Ectodermal cell (in vitro differentiated cells): Measurements from ENCODE around the gene ZNF629.

Source experiments
- H3K27ac ChIP-seq: 2 replicates; pipeline ENCODE4 v1.7.0; 2013; ENCODE audit warnings: mild to moderate bottlenecking, low read depth, low read length; ENCODE audit not compliant: insufficient read depth, poor library complexity, severe bottlenecking
- H3K27me3 ChIP-seq: 2 replicates; pipeline ENCODE4 v1.7.0; 2013; ENCODE audit warnings: mild to moderate bottlenecking, low read length; ENCODE audit not compliant: insufficient read depth, control insufficient read depth, poor library complexity, severe bottlenecking
- H3K36me3 ChIP-seq: one replicate; pipeline ENCODE4 v1.7.0; 2013; ENCODE audit warnings: low read length; ENCODE audit not compliant: control insufficient read depth, insufficient read depth
- H3K4me1 ChIP-seq: one replicate; pipeline ENCODE4 v1.7.0; 2013; ENCODE audit warnings: low read length; ENCODE audit not compliant: control insufficient read depth, insufficient read depth
- H3K4me3 ChIP-seq: 2 replicates; pipeline ENCODE4 v1.7.0; 2013; ENCODE audit warnings: low read depth, low read length, control low read depth; ENCODE audit not compliant: insufficient read depth
- H3K9me3 ChIP-seq: 2 replicates; pipeline ENCODE4 v1.7.0; 2013; ENCODE audit warnings: mild to moderate bottlenecking, low read length, moderate library complexity; ENCODE audit not compliant: control insufficient read depth
- WGBS, 2 experiments: methylation state at CpG; one replicate each; pipeline ENCODE4 v1.1.7; 2013; ENCODE audit warnings: missing lambda C conversion rate in 2 of 2; 5-methylcytosine and 5-hydroxymethylcytosine counted together

Gene ZNF629

DNA sequence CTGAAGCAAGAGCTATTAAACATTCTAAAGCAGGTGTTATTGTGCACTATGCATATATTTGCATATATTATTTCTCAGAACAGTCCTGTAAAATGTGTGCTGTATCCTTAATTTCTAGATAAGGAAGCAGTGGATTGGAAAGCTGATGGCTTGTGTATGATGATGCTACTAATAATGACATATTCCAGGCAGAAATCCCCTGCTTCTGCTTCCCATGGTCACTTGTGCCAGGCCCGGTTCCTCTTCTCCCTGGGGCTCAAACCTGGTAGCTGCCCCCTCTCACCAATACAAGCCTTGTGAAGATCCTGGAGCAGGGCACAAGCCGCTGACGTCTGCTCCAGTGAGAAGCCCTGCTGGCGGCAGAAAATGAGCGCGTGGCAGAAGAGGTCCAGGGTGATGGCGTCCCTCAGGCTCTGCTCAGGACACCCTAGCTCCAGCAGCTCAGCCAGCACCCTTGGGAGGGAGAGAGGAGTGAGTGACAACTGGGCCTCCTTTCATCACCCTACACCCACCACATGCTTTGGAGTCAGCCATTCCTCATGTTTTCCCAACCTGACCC is 26.9 kb downstream of the ZNF629 start:
- H3K9me3 ChIP-seq = no peaks in the 10 kb centered on the region
- H3K27ac ChIP-seq = no peak overlapping the region
- no peak overlapping the region for H3K4me3 ChIP-seq
- WGBS, 2 experiments = 93 to 95% methylated on average over 7 of the region's 7 CpGs
- peaks cover 20% of the 10 kb centered on the region for H3K36me3 ChIP-seq
- no peaks in the 10 kb centered on the region for H3K27me3 ChIP-seq
- H3K4me1 ChIP-seq = peaks cover 9% of the 10 kb centered on the region

DNA sequence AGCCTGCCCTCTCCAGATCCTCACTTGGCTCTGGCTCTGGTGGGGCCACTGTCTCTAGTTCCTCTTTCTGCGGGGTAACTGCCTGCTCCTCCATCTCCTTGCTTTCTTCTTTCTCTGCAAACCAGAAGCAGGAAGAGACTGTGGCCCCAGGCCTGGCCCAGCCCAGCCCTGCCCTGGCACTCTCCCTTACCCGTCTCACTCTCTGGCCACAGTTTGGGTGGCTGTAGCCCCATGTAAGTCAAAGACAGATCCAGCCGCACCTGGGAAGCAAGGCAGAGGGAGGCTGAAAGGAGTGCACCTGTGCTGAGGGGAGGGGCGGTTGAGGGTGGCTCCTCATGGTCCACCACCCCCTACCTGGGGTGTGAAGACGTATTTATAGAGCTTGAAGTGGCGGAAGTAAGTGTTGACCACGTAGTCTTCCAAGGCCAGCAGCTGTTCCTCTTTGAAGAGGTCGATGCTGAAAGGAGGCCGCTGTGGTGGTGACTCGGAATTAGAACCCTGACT is 28.0 kb downstream of the ZNF629 start:
- H3K27me3 ChIP-seq = no peaks in the 10 kb centered on the region
- H3K4me1 ChIP-seq = peaks cover 9% of the 10 kb centered on the region
- no peak overlapping the region for H3K27ac ChIP-seq
- peaks cover 9% of the 10 kb centered on the region for H3K36me3 ChIP-seq
- H3K9me3 ChIP-seq = no peaks in the 10 kb centered on the region
- WGBS, 2 experiments = 94 to 95% methylated on average over 10 of the region's 10 CpGs
- H3K4me3 ChIP-seq = no peak overlapping the region

DNA sequence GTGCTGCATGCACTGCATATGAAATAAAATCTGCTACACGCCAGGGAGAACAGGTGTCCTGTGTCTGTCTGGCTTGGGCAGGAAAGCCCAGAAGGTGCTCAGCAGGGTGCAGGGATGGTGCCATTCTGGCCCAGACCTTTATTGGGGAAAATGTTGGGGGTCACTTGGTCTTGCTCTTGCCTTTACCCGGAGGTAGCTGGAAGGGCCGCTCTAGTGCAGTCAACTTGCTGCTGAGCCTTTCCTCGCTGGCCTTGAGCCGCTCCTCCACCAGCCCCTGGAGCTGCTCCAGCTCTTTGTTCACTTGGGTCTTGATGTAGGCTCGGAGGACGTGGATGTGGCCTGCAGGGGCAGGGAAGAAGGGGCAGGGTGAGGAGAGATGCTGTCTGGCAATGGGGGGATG is 29.7 kb downstream of the ZNF629 start:
- Histone ChIP-seq H3K4me3 (no peak overlapping the region), H3K27ac (no peak overlapping the region), H3K36me3 (peaks cover 18% of the 10 kb centered on the region), H3K9me3 (no peaks in the 10 kb centered on the region), H3K27me3 (no peaks in the 10 kb centered on the region), H3K4me1 (no peaks in the 10 kb centered on the region)
- WGBS, 2 experiments = 92 to 94% methylated on average over 7 of the region's 7 CpGs

DNA sequence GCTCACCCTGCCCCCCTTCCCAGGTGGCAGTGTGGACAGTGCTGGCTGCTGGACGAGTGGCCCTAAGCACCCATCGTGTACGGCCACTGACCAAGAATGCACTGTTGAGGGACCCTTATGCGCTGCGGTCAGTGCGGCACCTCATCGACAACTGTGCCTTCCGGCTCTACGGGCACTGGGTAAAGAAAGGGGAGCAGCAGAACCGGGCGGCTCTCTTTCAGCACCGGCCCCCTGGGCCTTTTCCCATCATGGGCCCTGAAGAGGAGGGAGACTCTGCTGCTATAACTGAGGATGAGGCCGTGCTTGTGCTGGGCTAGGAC is 30.3 kb downstream of the ZNF629 start:
- Histone ChIP-seq H3K36me3 (peaks cover 18% of the 10 kb centered on the region), H3K27ac (no peak overlapping the region), H3K4me1 (no peaks in the 10 kb centered on the region), H3K27me3 (no peaks in the 10 kb centered on the region), H3K9me3 (no peaks in the 10 kb centered on the region), H3K4me3 (no peak overlapping the region)
- WGBS, 2 experiments = 96% methylated on average over 13 of the region's 13 CpGs

DNA sequence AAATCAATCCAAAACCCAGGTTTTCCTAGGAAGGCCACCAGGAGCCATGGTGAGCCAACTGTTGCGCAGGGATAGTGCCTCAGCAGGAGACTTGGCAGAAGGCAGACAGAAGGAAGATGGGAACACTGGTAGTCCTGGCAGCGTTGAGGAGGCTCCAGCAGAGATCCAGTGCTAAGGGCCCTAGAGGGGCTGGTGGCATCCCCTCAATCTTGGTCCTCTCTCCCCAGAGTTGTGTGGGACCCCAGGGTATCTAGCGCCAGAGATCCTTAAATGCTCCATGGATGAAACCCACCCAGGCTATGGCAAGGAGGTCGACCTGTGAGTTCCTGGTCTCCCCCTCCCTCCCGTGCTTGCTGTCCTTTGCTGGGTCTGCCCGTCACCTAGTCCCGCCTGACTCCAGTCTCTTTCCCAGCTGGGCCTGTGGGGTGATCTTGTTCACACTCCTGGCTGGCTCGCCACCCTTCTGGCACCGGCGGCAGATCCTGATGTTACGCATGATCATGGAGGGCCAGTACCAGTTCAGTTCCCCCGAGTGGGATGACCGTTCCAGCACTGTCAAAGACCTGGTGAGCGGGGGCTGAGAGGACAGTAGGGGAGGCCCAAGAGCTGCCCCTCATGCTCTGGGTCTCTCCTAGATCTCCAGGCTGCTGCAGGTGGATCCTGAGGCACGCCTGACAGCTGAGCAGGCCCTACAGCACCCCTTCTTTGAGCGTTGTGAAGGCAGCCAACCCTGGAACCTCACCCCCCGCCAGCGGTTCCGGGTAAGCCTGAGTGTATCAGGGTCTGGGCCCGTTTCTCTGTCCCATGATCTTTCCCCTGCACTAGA is 30.8 kb downstream of the ZNF629 start:
- Histone ChIP-seq H3K9me3 (no peaks in the 10 kb centered on the region), H3K4me1 (no peaks in the 10 kb centered on the region), H3K27me3 (no peaks in the 10 kb centered on the region), H3K36me3 (peaks cover 23% of the 10 kb centered on the region), H3K27ac (no peak overlapping the region), H3K4me3 (no peak overlapping the region)
- WGBS, 2 experiments = 93 to 95% methylated on average over 20 of the region's 20 CpGs

DNA sequence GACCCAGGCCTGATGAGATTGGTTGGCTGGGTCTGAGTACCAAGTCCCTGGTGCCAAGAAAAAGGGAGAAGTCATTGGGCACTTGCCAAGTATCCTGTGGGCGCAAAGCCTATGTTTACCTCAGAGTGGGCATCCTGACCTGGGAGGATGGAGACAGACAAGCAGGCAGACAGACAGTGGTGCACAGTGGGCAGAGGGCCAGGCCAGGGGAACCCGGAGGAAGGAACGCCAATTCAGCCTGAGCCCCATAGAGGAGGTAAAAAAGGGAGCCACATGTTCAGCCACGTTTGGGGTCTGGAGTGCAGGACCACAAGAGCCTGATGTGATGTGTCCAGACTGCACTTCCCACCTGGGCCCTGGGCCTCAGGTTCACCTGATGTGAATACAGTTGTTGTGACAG is 33.4 kb downstream of the ZNF629 start:
- 94 to 95% methylated on average over 4 of the region's 4 CpGs for WGBS, 2 experiments
- Histone ChIP-seq H3K4me1 (no peaks in the 10 kb centered on the region), H3K27me3 (no peaks in the 10 kb centered on the region), H3K4me3 (no peak overlapping the region), H3K27ac (no peak overlapping the region), H3K9me3 (no peaks in the 10 kb centered on the region), H3K36me3 (peaks cover 26% of the 10 kb centered on the region)

DNA sequence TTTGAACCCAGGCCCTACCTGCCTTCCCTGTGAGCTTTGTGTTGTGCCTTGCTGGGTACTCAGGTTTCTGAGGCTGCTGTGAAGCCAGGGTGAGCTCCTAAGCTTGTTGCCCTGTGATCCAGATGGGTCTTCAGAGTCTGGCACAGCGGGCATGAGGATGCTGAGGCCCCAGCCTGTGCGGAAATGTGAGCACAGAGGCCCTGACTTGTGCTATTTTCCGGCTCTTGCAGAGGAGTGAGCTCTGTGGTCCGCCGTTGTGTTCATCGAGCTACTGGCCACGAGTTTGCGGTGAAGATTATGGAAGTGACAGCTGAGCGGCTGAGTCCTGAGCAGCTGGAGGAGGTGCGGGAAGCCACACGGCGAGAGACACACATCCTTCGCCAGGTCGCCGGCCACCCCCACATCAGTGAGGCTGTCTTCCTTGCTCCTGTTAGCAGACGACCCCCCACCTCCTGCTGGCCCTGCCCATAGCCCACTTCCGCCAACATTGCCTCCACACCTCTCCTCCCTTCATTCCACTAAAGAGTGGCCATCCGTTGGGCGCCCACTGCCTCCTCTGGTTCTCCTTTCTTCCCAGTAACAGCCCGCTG is 36.0 kb downstream of the ZNF629 start:
- Histone ChIP-seq H3K27me3 (no peaks in the 10 kb centered on the region), H3K36me3 (peaks cover 20% of the 10 kb centered on the region), H3K9me3 (no peaks in the 10 kb centered on the region), H3K27ac (no peak overlapping the region), H3K4me1 (no peaks in the 10 kb centered on the region), H3K4me3 (no peak overlapping the region)
- WGBS, 2 experiments = 94 to 95% methylated on average over 20 of the region's 20 CpGs

DNA sequence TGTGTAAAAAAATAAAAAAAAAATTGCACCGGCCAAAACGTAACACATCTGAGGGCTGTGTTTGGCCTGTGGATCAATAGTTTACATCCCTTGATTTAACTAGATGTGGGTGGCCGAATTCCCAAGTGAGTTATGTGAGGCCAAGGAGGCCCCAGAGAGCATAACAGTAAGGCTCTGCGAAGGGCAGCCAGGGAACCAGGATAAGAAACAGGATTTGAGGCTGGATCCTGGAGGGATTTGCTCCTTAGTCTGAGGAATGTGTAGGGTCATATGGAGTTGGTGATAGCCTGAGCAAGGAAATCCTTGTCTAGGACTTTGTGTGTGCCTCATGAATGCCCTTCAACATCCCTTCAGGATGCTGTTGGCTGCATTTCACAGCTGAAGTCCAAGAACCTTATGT is 36.8 kb downstream of the ZNF629 start:
- no peaks in the 10 kb centered on the region for H3K4me1 ChIP-seq

DNA sequence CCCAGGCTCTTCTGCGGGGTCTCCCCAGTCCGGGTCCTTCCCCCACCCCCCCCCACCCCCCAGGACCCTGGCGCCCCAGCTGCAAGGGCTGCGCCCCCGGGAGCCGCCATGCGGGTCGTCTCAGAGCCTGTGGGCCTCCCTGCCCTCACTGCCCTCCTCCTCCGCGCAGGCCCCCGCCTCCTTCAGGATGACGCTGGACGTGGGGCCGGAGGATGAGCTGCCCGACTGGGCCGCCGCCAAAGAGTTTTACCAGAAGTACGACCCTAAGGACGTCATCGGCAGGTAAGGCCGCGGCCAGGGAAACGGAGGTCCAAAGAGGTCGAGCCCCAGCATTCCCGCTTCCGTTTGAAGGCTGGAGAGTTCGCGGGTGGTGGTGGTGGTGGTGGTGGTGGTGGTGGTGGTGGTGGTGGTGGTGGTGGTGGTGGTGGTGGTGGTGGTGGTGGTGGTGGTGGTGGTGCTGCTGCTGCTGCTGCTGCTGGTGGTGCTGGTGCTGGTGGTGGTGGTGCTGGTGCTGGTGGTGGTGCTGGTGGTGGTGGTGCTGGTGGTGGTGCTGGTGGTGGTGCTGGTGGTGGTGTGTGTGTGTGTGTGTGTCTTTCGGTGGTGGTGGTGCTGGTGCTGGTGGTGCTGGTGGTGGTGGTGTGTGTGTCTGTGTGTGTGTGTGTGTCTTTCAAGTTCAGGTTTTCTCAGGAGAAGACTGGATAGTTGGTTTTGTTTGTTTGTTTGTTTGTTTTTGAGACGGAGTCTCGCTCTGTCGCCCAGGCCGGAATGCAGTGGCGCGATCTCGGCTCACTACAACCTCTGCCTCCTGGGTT is 38.2 kb downstream of the ZNF629 start:
- peaks cover 19% of the 10 kb centered on the region for H3K36me3 ChIP-seq
- H3K27ac ChIP-seq = no peak overlapping the region
- 18% methylated on average over 35 to 36 of the region's 36 CpGs for WGBS, 2 experiments
- no peaks in the 10 kb centered on the region for H3K9me3 ChIP-seq
- no peaks in the 10 kb centered on the region for H3K27me3 ChIP-seq
- H3K4me3 ChIP-seq = peak overlapping the region; percentile 57
- H3K4me1 ChIP-seq = no peaks in the 10 kb centered on the region

More for the DNA sequence above, 36.8 kb downstream of the ZNF629 start:
- Histone ChIP-seq H3K9me3 (no peaks in the 10 kb centered on the region), H3K4me3 (no peak overlapping the region), H3K36me3 (peaks cover 20% of the 10 kb centered on the region), H3K27me3 (no peaks in the 10 kb centered on the region), H3K27ac (no peak overlapping the region)
- WGBS, 2 experiments = 94 to 95% methylated on average over 4 of the region's 4 CpGs
